Measurements from ENCODE around the gene UQCRH.

GRCh38 chr1:46281021-46281420, 22.5 kb upstream of the UQCRH start:
- TF ChIP-seq CTCF (IDR thresholded peaks at IDR 0.05 in 8 of 11, conservative IDR thresholded peaks at IDR 0.05 in 3 of 11) (no peak), POLR2A (IDR thresholded peaks at IDR 0.05) (no peak), POLR2AphosphoS5 (IDR thresholded peaks at IDR 0.05) (no peak)
